Keratinocyte (primary cell): ENCODE data around the gene ZBTB8A.

Experiments used
- EZH2 ChIP-seq: IDR thresholded peaks from one replicate; pipeline ENCODE4 v1.6.1; 2012; ENCODE audit warnings: inconsistent platforms, mild to moderate bottlenecking, low read length, moderate library complexity
- TF ChIP-seq, protein P1 (sequence below), 3 experiments: IDR thresholded peaks in 1 of 3; conservative IDR thresholded peaks in 1 of 3; optimal IDR thresholded peaks in 1 of 3; 2 replicates in 2 of 3; 3 replicates in 1 of 3; pipeline versions ENCODE3 to v1.5.1; 2011; ENCODE audit warnings: low read length in 3 of 3, mild to moderate bottlenecking in 3 of 3, moderate library complexity in 2 of 3, control low read depth in 1 of 3, inconsistent platforms in 1 of 3; ENCODE audit not compliant: insufficient read depth in 2 of 3; ENCODE audit errors: extremely low read depth in 1 of 3

GRCh38 chr1:32500387-32501209 lies 38.6 kb upstream of the ZBTB8A start:
- TF ChIP-seq, protein P1, sequence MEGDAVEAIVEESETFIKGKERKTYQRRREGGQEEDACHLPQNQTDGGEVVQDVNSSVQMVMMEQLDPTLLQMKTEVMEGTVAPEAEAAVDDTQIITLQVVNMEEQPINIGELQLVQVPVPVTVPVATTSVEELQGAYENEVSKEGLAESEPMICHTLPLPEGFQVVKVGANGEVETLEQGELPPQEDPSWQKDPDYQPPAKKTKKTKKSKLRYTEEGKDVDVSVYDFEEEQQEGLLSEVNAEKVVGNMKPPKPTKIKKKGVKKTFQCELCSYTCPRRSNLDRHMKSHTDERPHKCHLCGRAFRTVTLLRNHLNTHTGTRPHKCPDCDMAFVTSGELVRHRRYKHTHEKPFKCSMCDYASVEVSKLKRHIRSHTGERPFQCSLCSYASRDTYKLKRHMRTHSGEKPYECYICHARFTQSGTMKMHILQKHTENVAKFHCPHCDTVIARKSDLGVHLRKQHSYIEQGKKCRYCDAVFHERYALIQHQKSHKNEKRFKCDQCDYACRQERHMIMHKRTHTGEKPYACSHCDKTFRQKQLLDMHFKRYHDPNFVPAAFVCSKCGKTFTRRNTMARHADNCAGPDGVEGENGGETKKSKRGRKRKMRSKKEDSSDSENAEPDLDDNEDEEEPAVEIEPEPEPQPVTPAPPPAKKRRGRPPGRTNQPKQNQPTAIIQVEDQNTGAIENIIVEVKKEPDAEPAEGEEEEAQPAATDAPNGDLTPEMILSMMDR (optimal IDR thresholded peaks at IDR 0.05 in 1 of 3, IDR thresholded peaks at IDR 0.05 in 1 of 3, conservative IDR thresholded peaks at IDR 0.05 in 1 of 3; ENCODE audit: extremely low read depth in 1 of 3, insufficient read depth in 2 of 3, low read length in 3 of 3), result no peak
- no peak for TF ChIP-seq EZH2
